HepG2 (cell line): Measurements from ENCODE around the gene NISCH. TPM values are rescaled to one million over a fixed set of nuclear protein-coding genes. Genes with fewer than 3 reads are reported as not detected.

Experiments
- DZIP1 ChIP-seq: sonication (generic); formaldehyde crosslinking; IDR thresholded peaks from 2 replicates; pipeline ENCODE4 v1.5.0; 2020; ENCODE audit warnings: mild to moderate bottlenecking, missing genetic modification reagents
- HNF1B ChIP-seq: sonication (generic); formaldehyde crosslinking; IDR thresholded peaks from 2 replicates; pipeline ENCODE4 v1.5.1; 2020; ENCODE audit warnings: mild to moderate bottlenecking, moderate library complexity, missing genetic modification reagents
- MAFK ChIP-seq, 2 experiments: IDR thresholded peaks in 1 of 2; conservative IDR thresholded peaks in 1 of 2; 2 replicates each; pipeline ENCODE4 v1.6.1; 2011; ENCODE audit warnings: improper control_type of control experiment in 2 of 2, low read length in 2 of 2
- MATR3 ChIP-seq: sonication (generic); formaldehyde crosslinking; IDR thresholded peaks from 2 replicates; pipeline ENCODE4 v1.4.0; 2020; ENCODE audit warnings: missing genetic modification reagents
- MBD4 ChIP-seq: IDR thresholded peaks from 2 replicates; pipeline ENCODE4 v1.6.1; 2012; ENCODE audit warnings: low read length, inconsistent platforms, borderline replicate concordance
- NR3C1 ChIP-seq: sonication (generic); formaldehyde crosslinking; IDR thresholded peaks from 2 replicates; pipeline ENCODE4 v1.4.0; 2020; ENCODE audit warnings: missing genetic modification reagents
- PHB2 ChIP-seq: fragments of 450-650 bp; IDR thresholded peaks from 2 replicates; pipeline ENCODE4 v1.6.1; 2018; ENCODE audit not compliant: partially characterized antibody
- PHF20 ChIP-seq: sonication (generic); formaldehyde crosslinking; IDR thresholded peaks from 2 replicates; pipeline ENCODE4 v1.5.0; 2020; ENCODE audit warnings: mild to moderate bottlenecking, missing genetic modification reagents
- PRDM4 ChIP-seq: sonication (generic); formaldehyde crosslinking; IDR thresholded peaks from 2 replicates; pipeline ENCODE4 v1.9.0; 2021; ENCODE audit warnings: missing genetic modification reagents, borderline replicate concordance
- ZBTB37 ChIP-seq: sonication (generic); formaldehyde crosslinking; IDR thresholded peaks from 2 replicates; pipeline ENCODE4 v1.4.0; 2020; ENCODE audit warnings: mild to moderate bottlenecking, missing genetic modification reagents
- ZNF687 ChIP-seq: sonication (generic); formaldehyde crosslinking; IDR thresholded peaks from 2 replicates; pipeline ENCODE4 v1.5.1; 2020; ENCODE audit warnings: mild to moderate bottlenecking, missing genetic modification reagents, moderate library complexity
- ZNF724P ChIP-seq: sonication (generic); formaldehyde crosslinking; IDR thresholded peaks from 2 replicates; pipeline ENCODE4 v1.8.0; 2022; ENCODE audit warnings: missing genetic modification reagents, borderline replicate concordance
- ZNF746 ChIP-seq: sonication (generic); formaldehyde crosslinking; IDR thresholded peaks from 2 replicates; pipeline ENCODE4 v1.8.0; 2022; ENCODE audit warnings: mild to moderate bottlenecking, missing genetic modification reagents
- ZNF761 ChIP-seq: sonication (generic); formaldehyde crosslinking; conservative IDR thresholded peaks from 2 replicates; pipeline ENCODE4 v1.4.0; 2020; ENCODE audit warnings: mild to moderate bottlenecking, missing genetic modification reagents
- polyA plus RNA-seq, 8 experiments: library from polyadenylated mRNA; depleted of rRNA in 3 of 8; stranded (reverse) in 7 of 8; unstranded in 1 of 8; fragments of >200 nt; fragmentation: Illumina TruSeq in 4 of 8; extraction: Trizol in 4 of 8; gene quantifications; 2 replicates each; pipeline versions ENCODE4 v1.2.1 to v1.2.3, GENCODE V29; 2011 to 2016; ENCODE audit warnings: low read depth in 4 of 8, missing spikeins in 1 of 8, mixed read lengths in 1 of 8; ENCODE audit not compliant: insufficient read depth in 1 of 8
- total RNA-seq, 5 experiments: library from RNA; depleted of rRNA; stranded (reverse); fragments of >200 nt; fragmentation: Illumina TruSeq; extraction: Trizol; gene quantifications; 2 replicates each; pipeline ENCODE4 v1.2.3, GENCODE V29; 2016; ENCODE audit warnings: low read depth in 1 of 5

NISCH gene
- total and polyA plus RNA-seq, 2 of the 13 experiments (the other 11 are each of a cell fraction or from before 2014, with no cell fraction given): 27.0 to 47.6 TPM

GRCh38 chr3:52452570-52453221 is 2.7 kb upstream of the NISCH start (continued):
- TF ChIP-seq PRDM4 (CRISPR knock-in tag): no peak
- TF ChIP-seq MAFK (conservative IDR thresholded peaks at IDR 0.05 in 1 of 2, IDR thresholded peaks at IDR 0.05 in 1 of 2; ENCODE audit: low read length in 2 of 2): no peak
- TF ChIP-seq ZNF687 (CRISPR knock-in tag): peak; percentile 10; the same call in 1 of the 2 replicates
- TF ChIP-seq HNF1B (CRISPR knock-in tag): no peak
- no peak for TF ChIP-seq ZNF761
- no peak for TF ChIP-seq MBD4
- TF ChIP-seq ZNF746 (CRISPR knock-in tag): no peak
- no peak for TF ChIP-seq NR3C1 (CRISPR knock-in tag)
- no peak for TF ChIP-seq MATR3 (CRISPR knock-in tag)
- no peak for TF ChIP-seq ZNF724P (CRISPR knock-in tag)
- TF ChIP-seq ZBTB37 (CRISPR knock-in tag): no peak
- no peak for TF ChIP-seq DZIP1 (CRISPR knock-in tag)
- no peak for TF ChIP-seq PHF20 (CRISPR knock-in tag)
- no peak for TF ChIP-seq PHB2
